GM18517 (cell line): ENCODE data around the gene NDUFA5.

ENCODE experiments used
- ATAC-seq: cut with Tn5 transposase; IDR thresholded peaks from one replicate; pipeline ENCODE4 v1.9.1; 2021; ENCODE audit warnings: mild to moderate bottlenecking, moderate library complexity; ENCODE audit not compliant: unreplicated experiment

The NDUFA5 gene

DNA sequence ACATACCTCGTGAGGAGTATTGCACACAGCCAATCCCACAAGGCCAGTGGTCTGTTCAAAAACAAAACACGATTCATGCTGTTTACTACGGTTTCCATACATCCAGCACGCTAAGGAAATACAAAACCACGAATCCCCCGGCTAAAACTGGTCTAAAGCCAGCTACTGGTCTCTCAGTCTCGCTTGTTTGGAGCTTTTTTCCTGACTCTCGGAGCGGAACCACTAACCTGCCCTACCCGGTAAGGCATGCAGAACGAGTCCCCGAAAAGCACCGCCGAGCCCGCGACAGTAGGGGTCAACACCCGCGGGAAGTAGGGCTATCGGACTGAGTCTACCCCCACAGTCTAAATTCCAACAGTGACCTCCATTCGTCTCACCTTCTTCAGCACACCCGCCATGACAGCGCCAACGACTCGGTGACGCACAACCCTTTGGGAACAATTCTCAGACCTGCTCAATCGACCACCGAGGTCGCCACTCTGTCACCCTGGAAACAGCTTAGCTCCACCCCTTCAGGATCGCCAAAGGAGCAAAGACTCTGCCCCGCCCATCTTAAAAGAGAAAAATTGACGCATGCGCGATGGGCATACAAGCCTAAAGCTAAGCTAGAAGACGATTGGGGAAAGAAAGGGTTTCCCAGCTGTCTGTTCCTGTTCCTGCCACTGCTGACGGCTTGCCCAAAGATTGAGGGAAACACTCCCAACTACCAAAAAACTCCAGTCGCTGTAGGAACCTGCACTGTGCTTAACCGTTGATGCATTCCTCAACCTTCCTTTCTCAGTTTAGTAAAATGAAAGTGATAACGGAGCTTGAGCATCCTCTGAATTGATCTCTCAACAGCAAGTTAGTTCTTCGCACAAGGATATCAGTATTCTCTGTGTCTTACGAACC, at the start of gene NDUFA5:
TSS of gene NDUFA5 (minus strand) at position 421 of the 891 bp plus-strand sequence. CDS start at position 398, 23 bp downstream.
- peak; percentile 97 for ATAC-seq

DNA sequence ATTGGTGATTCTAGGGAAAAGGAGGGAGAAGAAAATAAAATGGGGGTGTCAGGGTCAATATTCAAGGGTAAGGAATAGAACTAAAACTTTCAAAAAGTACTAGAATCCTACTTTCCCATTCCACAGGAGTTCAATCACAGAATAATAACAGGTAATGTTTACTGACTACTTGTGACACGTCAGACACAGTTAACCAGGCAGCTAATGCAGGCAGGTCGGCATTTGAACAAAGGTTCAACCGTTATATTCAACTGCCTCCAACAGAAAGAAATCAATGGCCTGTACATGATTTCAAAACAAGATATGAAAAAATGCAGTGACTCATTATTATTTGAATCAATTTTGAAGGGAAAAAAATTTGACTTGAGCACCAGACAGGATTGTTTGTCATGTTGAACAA, 47.1 kb upstream of the NDUFA5 start:
- ATAC-seq, result no peak

DNA sequence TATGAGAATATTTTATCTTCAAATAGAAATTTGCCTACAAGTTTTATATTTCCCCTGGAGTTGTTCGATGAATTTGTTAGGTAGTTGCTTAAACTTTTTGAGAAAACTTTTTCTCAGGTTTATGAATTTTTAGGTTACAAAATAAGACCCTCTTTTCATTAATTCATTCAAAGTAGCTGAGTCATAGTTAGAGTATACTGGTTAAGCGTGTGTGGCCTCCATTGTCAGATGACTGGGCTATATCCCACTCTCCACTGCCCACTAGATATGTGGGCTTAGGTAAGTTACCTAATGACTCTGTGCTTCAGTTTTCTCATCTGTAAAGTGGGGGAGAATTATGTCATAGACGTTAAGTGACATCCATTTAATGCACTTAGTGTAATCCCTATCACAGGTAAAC, 45.0 kb upstream of the NDUFA5 start:
- ATAC-seq, result no peak

DNA sequence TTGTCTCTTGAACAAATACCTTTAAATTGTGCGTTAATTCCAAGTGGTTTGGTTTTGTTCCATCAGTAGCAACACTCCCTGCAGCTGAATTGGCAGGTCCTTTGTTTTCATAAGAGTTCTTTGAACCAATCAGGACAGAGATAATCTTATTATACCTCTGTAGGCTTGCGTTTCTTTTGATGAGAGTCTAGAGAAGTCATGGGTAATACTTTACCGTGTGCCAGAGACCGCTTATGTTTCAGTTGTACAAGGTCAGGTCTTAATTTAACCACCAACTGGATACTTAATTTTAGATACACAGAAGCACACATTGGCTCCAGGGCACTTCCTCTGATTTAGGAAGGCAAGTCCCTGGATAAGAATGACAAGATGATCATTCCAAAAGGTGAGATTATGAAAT, 43.9 kb upstream of the NDUFA5 start, which contains the start of gene ASB15:
TSS of gene ASB15 (plus strand) at position 292 of the 400 bp plus-strand sequence. CDS start 12,682 bp downstream, outside the sequence.
- no peak for ATAC-seq

DNA sequence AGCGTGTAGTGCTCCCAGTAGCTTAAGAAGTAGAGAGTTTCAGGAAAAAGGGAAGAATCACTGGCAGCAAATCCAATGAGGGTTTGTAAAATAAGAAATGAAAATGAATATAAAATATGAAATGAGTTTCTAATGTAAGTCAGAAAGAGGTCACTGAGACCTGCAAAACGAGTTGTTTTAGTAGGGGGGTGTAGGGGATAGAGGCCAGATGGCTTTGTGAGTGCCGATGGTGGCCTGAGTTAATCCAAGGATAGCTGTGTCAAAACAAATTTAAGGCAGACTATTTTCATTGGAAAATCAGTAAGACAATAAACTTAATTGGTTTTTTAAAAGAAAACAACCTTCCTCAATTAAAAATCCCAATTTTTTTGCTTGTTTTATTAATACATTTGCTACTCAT, 43.3 kb upstream of the NDUFA5 start:
- ATAC-seq, result no peak

DNA sequence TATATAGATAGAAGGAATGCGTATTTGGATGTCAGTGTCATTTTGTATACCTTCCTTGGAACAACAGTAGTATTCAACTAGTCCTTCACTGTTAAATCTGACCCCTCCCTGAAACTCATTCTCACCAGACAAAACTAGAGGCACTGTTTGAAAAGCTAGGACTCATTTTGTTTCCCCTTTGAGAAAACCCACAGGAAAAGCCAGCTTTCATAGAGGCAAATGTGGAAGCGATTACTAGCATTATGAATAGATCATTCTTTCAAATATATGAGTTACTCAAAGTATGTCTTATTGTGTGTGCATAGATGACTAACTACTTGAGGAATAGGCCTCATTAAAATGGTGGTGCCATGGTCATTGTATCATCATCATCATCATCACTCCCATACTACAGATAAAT, 42.1 kb upstream of the NDUFA5 start:
- ATAC-seq, result no peak

DNA sequence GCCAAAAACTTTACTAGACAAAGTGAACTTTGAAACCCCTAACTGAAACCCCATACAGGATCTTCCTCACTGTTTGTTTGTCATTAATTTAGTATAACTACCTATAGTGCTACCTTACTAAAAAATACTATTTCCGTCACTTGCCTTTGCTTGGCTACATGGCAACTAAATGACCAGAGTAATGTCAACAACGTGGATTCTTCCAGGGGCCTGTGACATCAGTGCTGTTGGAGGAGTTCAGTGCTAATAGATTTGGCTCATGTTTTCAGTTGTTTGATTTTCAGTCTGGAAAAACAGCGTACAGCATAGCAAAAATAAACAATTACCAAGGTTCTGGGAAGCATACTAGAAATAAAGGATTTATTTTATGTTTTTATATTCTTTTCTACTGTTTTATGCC, 41.0 kb upstream of the NDUFA5 start:
- no peak for ATAC-seq

DNA sequence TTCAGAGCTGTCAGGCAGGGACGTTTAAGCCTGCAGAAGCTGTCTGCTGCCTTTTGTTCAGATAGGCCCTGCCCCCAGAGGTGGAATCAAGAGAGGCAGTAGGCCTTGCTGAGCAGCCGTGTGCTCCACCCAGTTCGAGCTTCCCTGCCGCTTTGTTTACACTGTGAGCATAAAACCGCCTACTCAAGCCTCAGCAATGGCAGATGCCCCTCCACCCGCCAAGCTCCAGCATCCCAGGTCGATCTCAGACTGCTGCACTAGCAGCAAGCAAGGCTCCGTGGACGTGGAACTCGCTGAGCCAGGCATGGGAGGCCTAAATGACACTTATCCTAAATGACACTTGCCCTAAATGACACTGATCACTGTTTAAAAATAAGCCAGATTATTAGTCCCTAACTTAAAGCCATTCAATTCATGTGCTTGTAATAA, 37.2 kb upstream of the NDUFA5 start:
- no peak for ATAC-seq

DNA sequence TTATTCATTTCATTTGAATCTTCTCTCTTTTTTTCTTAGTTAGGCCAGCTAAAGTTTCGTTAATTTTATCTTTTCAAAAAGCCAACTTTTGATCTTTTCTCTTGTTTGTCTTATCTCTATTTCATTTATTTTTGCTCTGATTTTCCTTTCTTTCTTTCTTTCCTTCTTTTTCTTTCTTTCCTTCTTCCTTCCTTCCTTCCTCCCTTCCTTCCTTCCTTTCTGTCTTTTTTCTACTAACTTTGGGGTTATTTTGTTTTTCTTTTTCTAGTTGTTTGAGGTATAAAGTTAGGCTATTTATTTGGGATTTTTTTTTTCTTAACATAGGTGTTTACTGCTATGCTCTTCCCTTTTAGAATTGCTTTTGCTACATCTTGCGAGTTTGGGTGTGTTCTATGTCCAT, 30.8 kb upstream of the NDUFA5 start:
- no peak for ATAC-seq

DNA sequence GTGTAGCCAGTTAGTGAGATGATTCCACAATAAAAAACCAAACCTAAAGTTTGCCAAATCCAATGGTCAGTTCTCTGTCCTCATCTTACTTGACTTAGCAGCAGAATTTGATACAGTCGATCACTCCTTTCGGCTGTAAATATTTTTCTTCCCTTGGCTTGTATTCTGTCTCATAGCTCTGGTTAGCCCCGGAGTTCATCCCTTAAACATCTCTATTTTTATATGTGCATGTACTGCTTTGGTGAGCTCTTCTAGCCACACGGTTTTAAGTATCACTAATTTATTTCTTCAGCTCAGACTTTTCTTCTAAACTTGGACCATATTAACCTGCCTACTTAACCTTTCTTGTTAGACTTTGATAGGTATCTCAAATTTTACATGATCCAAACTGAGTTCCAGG, 26.2 kb upstream of the NDUFA5 start:
- no peak for ATAC-seq

DNA sequence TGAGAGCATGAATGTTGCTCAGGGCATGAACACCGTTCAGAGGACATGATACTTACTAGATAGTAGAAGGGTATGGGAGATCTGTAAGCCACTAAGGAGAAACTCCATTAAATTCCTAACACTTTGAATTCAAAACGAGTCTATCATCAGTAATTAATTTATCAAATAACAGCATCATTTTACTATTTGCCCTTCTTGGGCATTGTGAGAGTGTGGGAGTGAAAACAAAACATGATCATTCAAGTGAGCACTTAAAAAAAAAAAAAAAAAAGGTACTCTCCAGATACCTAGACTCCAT, 23.5 kb upstream of the NDUFA5 start:
- ATAC-seq, result no peak

DNA sequence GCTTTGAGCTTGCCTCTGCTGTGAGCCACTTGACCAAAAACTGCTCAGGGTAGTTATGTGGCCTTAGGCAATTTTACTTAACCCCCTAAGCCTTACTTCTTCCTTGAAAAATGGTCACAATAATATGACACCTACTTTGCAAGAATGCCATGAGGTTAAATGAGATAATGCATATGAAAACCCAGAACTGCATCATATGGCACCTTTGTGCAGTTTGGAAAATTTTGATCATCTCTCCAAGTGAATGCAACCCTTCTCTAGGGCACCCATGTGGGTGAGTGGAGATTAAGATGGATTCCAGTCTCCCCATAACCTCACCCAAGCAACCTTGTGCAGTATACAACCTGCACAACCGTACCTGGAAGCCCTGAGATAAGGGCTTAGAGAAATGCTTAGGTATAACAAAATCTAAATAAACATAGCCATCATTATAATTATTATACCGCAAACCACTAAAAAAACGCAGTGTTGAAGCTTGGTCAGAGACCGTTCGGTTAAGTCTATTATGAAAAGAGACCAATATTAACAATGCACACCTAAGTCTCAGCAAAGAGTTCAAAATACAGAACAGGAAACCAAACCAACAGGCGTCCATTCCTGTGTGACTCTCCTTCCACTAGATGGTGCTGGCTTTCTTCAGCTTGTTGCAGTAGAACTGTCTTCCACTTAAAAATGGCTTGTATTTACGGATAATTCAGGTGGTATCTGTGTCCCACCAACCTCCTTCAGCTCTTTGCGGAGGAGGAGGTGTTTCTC, 23.0 kb upstream of the NDUFA5 start:
- ATAC-seq, result peak; percentile 76

DNA sequence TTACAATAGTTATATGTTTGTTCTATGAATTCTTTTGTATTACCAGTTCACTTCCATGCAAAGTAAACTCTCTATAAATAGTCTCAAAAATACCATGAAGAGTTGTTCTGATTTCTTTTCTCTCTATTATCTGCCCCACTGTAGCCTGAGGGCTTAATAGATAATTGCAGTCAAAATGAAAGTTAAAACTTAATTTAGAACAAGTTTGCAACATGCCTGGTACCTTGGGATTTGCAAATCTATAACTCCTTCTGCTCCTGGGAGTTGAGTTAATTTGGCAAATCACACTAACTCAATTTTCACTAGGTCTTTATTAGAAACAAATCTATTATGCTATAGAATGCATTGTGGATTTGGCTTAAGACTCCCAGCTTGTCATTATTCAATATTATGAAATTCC, 21.8 kb upstream of the NDUFA5 start:
- no peak for ATAC-seq

DNA sequence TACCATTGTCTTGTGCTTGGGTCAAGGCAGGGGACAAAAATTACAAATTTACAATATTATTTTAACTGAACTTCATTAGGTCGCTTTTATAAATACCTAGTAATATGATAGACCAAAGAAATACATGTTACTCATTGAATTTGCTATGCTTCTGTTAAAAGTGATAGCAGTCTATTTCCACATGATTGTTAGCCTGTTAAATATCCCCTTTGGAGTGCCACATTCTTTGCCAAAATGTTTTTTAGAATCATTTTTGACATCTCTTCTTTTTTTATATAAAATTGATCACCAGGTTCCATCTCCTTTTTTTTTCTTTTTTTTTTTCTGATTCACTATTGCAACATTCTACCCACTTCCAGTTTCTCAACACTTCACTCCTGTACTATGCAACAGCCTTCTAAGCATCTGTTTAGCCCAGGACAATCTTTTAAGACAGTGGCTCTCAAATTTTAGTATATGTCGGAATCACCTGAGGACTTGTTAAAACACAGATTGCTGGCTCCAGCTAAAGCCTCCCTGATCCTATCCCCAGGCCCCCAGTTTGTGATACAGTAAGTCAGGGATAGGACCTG, 16.4 kb upstream of the NDUFA5 start:
- ATAC-seq, result no peak

DNA sequence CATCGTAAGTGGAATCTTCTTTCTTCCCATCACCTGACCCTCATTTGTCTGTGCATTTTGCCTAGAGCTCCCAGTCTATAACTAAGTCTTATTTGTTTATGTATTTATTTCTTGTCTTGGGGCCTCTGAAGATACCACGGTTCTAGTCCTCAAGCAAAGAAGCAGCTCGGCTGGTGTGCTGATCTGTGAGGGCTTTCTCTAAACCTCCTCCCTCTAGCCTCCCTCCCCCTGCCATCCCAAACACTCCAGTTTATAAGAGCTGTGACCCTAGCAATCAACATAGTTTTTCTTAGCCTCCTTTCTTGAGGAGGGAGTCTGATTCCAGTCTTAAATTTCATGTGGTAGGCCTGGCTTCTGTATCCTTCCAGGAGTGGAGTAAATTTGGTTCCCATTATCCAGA, 15.7 kb upstream of the NDUFA5 start:
- no peak for ATAC-seq

DNA sequence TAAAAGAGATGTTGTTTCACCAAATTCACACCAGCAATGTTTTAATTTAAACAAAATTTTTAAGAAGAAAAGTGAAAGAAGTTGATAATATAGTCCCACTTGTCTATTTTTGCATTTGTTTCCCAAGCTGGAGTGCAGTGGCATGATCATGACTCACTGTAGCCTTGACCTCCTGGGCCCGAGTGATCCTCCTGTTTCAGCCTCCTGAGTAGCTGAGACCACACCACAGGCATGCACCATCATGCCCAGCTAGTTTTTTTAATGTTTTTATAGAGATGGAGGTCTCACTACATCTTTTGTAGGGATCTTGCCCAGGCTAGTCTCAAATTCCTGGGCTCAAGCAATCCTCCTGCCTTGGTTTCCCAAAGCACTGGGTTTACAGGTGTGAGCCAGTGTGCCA, 14.1 kb upstream of the NDUFA5 start:
- no peak for ATAC-seq

DNA sequence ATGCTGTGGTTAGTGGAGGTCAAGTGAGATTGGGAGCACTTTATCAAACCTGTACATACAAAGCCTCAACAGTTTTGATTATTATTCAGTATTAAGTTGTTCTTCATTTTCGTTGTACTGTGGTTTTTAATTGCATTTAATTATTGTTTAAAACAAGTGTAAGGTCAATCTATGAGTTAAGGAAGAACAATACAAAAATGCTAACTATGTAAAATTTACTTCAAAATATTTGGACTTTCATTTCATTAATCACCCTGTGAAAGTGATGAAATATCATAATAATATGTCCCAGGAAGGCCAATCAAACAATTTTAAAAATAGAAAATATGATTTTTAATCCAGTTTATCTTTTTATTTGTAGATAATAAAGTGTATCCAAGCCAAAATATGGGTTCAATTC, 13.6 kb upstream of the NDUFA5 start:
- no peak for ATAC-seq

DNA sequence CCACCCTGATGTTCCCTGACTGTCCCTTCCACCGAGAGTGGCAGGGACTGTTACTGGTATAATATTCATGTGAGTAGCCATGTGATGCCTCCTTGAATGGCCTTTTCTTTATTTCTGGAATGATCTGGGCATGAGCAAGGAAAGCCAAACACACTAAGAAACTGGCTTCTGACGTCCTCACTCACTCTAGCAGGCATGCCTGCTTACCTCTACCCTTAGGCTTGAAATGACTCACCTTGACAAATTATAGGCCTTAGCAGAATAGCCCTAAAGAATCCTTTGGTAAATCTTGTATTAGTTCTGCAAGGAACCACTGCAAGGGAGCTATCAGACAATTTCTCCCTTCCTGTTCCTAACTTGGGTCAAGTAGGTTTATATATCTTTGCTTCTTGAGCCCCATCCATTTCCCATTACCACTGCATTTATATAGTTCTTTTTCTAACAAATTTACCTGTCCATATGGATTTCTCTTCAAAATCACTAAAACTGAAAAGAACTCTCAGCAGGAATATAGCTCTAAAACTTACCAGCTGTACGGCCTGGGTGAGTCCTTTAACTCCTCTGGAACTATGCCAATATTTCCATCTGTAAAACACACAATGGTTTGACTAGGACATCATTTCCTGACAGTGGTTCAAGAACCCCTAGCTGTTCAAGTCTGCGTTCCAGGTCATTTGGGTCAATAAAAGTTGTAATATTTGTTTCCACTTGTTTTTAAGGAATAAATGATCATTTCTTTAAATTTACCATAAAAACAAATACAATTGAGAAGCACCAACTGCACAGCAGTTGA, 13.0 kb upstream of the NDUFA5 start:
- ATAC-seq, result no peak

DNA sequence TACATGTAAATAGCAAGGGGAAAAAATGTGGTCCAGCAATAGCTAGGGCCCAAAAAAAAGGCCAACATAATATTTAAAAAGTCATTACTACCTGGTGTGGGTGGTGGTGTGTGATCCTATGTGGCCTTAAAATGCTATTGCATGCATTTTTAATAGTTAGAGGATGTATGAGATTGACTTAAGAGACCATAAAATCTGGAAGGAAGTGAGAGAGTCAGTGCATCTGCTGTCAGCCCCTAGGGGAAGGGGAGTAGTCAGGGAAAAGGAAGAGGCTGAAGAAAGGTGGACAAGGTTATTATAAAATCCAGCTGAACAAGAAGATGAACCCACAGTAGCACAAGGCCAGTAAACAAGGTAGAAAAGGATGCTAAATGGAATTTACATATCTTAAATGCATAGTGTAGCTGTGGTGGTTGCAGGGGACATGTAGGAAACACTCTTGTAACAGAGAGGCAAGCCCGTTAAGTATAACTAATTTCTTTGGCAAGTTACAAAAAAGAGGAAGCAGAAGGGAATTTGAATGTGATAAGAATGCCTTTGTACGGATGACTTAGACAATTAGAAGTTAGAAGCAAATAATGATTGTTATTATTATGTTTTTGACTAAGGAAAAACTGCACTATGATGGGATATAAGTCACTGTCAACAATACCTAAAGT, 11.9 kb upstream of the NDUFA5 start:
- ATAC-seq, result no peak

DNA sequence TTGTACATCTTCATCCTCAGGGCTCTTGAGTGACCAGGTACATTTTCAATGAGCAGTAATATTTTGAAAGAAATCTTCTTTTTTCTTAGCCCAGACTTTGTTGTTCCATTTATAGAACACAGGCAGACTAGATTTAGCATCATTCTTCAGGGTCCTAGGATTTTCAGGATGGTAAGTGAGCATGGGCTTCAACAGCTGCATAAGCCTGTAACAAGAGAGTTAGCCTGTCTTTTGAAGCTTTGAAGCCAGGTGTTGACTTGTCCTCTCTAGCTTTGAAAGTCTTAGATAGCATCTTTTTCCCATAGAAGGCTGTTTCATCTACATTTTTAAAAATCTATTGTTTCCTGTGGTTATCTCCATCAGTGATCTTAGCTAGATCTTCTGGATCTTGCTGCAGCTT, 4.5 kb upstream of the NDUFA5 start:
- no peak for ATAC-seq
